CD8-positive, alpha-beta memory T cell (primary cell): ENCODE results near the gene GLOD4. TPM values are rescaled to one million over a fixed set of nuclear protein-coding genes. Genes with fewer than 3 reads are reported as not detected.
"Not testable (repeated sequence)": the region's sequence is repeated elsewhere in the genome, so short reads cannot be mapped to it uniquely, and the experiment has no call there.

Source experiments
- CTCF ChIA-PET: fragments of 350-600 bp; sonication (Branson Sonifier 250); formaldehyde crosslinking; loops from one replicate; lab custom pipeline; 2021; ENCODE audit warnings: antibody characterized with exemption; lab: Charles Lee
- POLR2A ChIA-PET: fragments of 350-600 bp; sonication (Branson Sonifier 250); formaldehyde crosslinking; loops from one replicate; lab custom pipeline; 2021; ENCODE audit warnings: antibody characterized with exemption; lab: Charles Lee
- DNase-seq, 5 donors: peaks; one replicate each; pipeline versions ENCODE4 v3.0.0 to v3.0.0-alpha.2; 2020 to 2022; ENCODE audit warnings: mixed read lengths in 1 of 5
- H3K27ac ChIP-seq: one replicate; pipeline ENCODE4 v1.7.0; 2013; ENCODE audit warnings: low read depth, mild to moderate bottlenecking, low read length, moderate library complexity
- H3K27me3 ChIP-seq: 2 replicates; pipeline ENCODE4 v1.7.0; 2013; ENCODE audit warnings: low read length, mild to moderate bottlenecking; ENCODE audit not compliant: insufficient read depth, poor library complexity, severe bottlenecking
- H3K36me3 ChIP-seq: 2 replicates; pipeline ENCODE4 v1.7.0; 2013; ENCODE audit warnings: mild to moderate bottlenecking, low read length, moderate library complexity; ENCODE audit not compliant: insufficient read depth
- H3K4me1 ChIP-seq: 2 replicates; pipeline ENCODE4 v1.7.0; 2013; ENCODE audit warnings: mild to moderate bottlenecking, low read length, moderate library complexity; ENCODE audit not compliant: insufficient read depth
- H3K4me3 ChIP-seq: 2 replicates; pipeline ENCODE4 v1.7.0; 2013; ENCODE audit warnings: mild to moderate bottlenecking, low read length
- H3K9me3 ChIP-seq: 2 replicates; pipeline ENCODE4 v1.7.0; 2013; ENCODE audit warnings: mild to moderate bottlenecking, low read length
- H3K27ac Mint-ChIP-seq, 8 donors: one replicate each; pipeline ENCODE4 v1.8.0; 2020 to 2021; ENCODE audit warnings: mixed read lengths in 8 of 8, mild to moderate bottlenecking in 6 of 8, inconsistent platforms in 3 of 8, moderate library complexity in 3 of 8
- H3K27me3 Mint-ChIP-seq, 2 donors: one replicate each; pipeline ENCODE4 v1.8.0; 2020 to 2021; ENCODE audit warnings: mixed read lengths in 2 of 2, mild to moderate bottlenecking in 1 of 2, moderate library complexity in 1 of 2
- H3K36me3 Mint-ChIP-seq, 3 donors: one replicate each; pipeline ENCODE4 v1.8.0; 2020 to 2021; ENCODE audit warnings: mixed read lengths in 3 of 3, inconsistent platforms in 1 of 3, mild to moderate bottlenecking in 1 of 3
- H3K4me1 Mint-ChIP-seq, 3 donors: one replicate each; pipeline ENCODE4 v1.8.0; 2020 to 2021; ENCODE audit warnings: mixed read lengths in 3 of 3, inconsistent platforms in 1 of 3, mild to moderate bottlenecking in 1 of 3
- H3K4me3 Mint-ChIP-seq, 7 donors: one replicate each; pipeline ENCODE4 v1.8.0; 2020 to 2021; ENCODE audit warnings: mixed read lengths in 7 of 7, mild to moderate bottlenecking in 6 of 7, moderate library complexity in 4 of 7, inconsistent platforms in 2 of 7
- H3K9me3 Mint-ChIP-seq, 5 donors: one replicate each; pipeline ENCODE4 v1.8.0; 2020 to 2022; ENCODE audit warnings: mixed read lengths in 5 of 5, mild to moderate bottlenecking in 3 of 5, moderate library complexity in 2 of 5, inconsistent platforms in 1 of 5
- polyA plus RNA-seq: library from polyadenylated mRNA; unstranded; fragments of 300-500 nt; fragmentation: Illumina TruSeq; gene quantifications from one replicate; pipeline ENCODE4 v1.2.3, GENCODE V29; 2021
- total RNA-seq, 2 experiments: library from RNA; stranded (reverse); gene quantifications; one replicate each; pipeline ENCODE4 v1.2.3, GENCODE V29; 2021

The GLOD4 gene
- total and polyA plus RNA-seq, 3 experiments from 2014 or later: 76.4 to 97.7 (median 90.6) TPM

- CTCF ChIA-PET: interaction anchor here (0.9 kb wide), 1 partner anchor 26 kb away, joined by 4 read pairs; the partner anchor contains the start of genes GLOD4 and MRM3
Measured at GRCh38 chr17:756010-756567, 26.0 kb downstream of the GLOD4 start.

GRCh38 chr17:755319-755961, 26.6 kb downstream of the GLOD4 start:
- Mint-ChIP-seq H3K4me1 (peaks cover 17 to 26% (median 19%) of the 10 kb centered on the region in 3 donors), H3K4me3 (peak overlapping the region in 1 of 7 donors; percentile 49), H3K27ac (peak overlapping the region in 1 of 8 donors; percentile 66), H3K36me3 (peaks cover 0 to 36% (median 5%) of the 10 kb centered on the region in 3 donors)
- Histone ChIP-seq H3K4me1 (peaks cover 17% of the 10 kb centered on the region), H3K36me3 (peaks cover 10% of the 10 kb centered on the region)
- H3K9me3 Mint-ChIP-seq, H3K27me3 Mint-ChIP-seq, H3K27me3 ChIP-seq, H3K27ac ChIP-seq, H3K9me3 ChIP-seq, H3K4me3 ChIP-seq, POLR2A ChIA-PET, CTCF ChIA-PET, DNase-seq: not testable (repeated sequence)

More at GRCh38 chr17:756010-756567, 26.0 kb downstream of the GLOD4 start:
- peaks cover 0 to 42% (median 5%) of the 10 kb centered on the region in 3 donors for H3K36me3 Mint-ChIP-seq
- H3K4me3 ChIP-seq, H3K27me3 Mint-ChIP-seq, POLR2A ChIA-PET, DNase-seq, H3K27me3 ChIP-seq, H3K9me3 ChIP-seq, H3K27ac ChIP-seq, H3K9me3 Mint-ChIP-seq: not testable (repeated sequence)
- peak overlapping the region in 1 of 8 donors; percentile 66 for H3K27ac Mint-ChIP-seq
- peaks cover 11 to 19% (median 13%) of the 10 kb centered on the region in 3 donors for H3K4me1 Mint-ChIP-seq
- peaks cover 15% of the 10 kb centered on the region for H3K36me3 ChIP-seq
- H3K4me3 Mint-ChIP-seq: peak overlapping the region in 1 of 7 donors; percentile 49
- peaks cover 11% of the 10 kb centered on the region for H3K4me1 ChIP-seq

- no peaks in the 10 kb centered on the region for H3K27me3 ChIP-seq
- no peaks in the 10 kb centered on the region for H3K9me3 ChIP-seq
- Mint-ChIP-seq H3K4me3 (peak overlapping the region; percentile 65 to 78 (median 67)), H3K27me3 (no peaks in the 10 kb centered on the region), H3K4me1 (peaks cover 28 to 41% (median 35%) of the 10 kb centered on the region in 3 donors), H3K9me3 (no peaks in the 10 kb centered on the region), H3K36me3 (peaks cover 0 to 23% (median 1%) of the 10 kb centered on the region in 3 donors), H3K27ac (peak overlapping the region in 6 of 8 donors; percentile 1 to 81 (median 75))
- ChIA-PET CTCF (interaction anchor here (1.0 to 2.0 kb wide), 3 partner anchors 17 to 35 kb away, joined by 3 to 10 read pairs (median 4); partner anchors contain the start of genes GLOD4 and MRM3), POLR2A (interaction anchor here (2.0 kb wide), 1 partner anchor 28 kb away, joined by 17 read pairs; the partner anchor contains the start of genes GLOD4 and MRM3)
- no peak overlapping the region for H3K4me3 ChIP-seq
- H3K4me1 ChIP-seq: peaks cover 23% of the 10 kb centered on the region
- DNase-seq: no peak
- H3K36me3 ChIP-seq: peaks cover under 1% of the 10 kb centered on the region
- no peak overlapping the region for H3K27ac ChIP-seq
Measured at GRCh38 chr17:753418-753817, 28.7 kb downstream of the GLOD4 start.

GRCh38 chr17:752620-753219, 29.4 kb downstream of the GLOD4 start:
- H3K4me1 Mint-ChIP-seq: peaks cover 35 to 48% (median 40%) of the 10 kb centered on the region in 3 donors
- Histone ChIP-seq H3K4me3 (peak overlapping the region; percentile 86), H3K36me3 (peaks cover 6% of the 10 kb centered on the region), H3K27me3 (no peaks in the 10 kb centered on the region), H3K4me1 (peaks cover 23% of the 10 kb centered on the region), H3K27ac (peak overlapping the region; percentile 72), H3K9me3 (no peaks in the 10 kb centered on the region)
- H3K27me3 Mint-ChIP-seq: no peaks in the 10 kb centered on the region
- ChIA-PET CTCF (interaction anchor here (0.6 to 2.0 kb wide), 11 partner anchors 9 to 341 kb away, joined by 3 to 10 read pairs (median 4); partner anchors contain the start of genes GLOD4, MRM3 and TIMM22), POLR2A (interaction anchor here (0.8 to 2.0 kb wide), 3 partner anchors 29 to 39 kb away, joined by 3 to 17 read pairs (median 3); partner anchors contain the start of genes GLOD4 and MRM3)
- H3K4me3 Mint-ChIP-seq: peak overlapping the region; percentile 90 to 95 (median 93)
- no peaks in the 10 kb centered on the region for H3K9me3 Mint-ChIP-seq
- peaks cover 0 to 26% (median 1%) of the 10 kb centered on the region in 3 donors for H3K36me3 Mint-ChIP-seq
- peak in 1 of 5 donors; percentile 51 for DNase-seq
- H3K27ac Mint-ChIP-seq: peak overlapping the region; percentile 54 to 98 (median 91)

GRCh38 chr17:752002-752619, 30.0 kb downstream of the GLOD4 start, which contains the start of gene GEMIN4:
Gene GEMIN4 (minus strand): TSS chr17:752264. CDS start chr17:752142, 122 bp downstream.
- H3K4me3 Mint-ChIP-seq: peak within 1 kb of the TSS; percentile 90 to 95 (median 94)
- peak; percentile 94 to 98 (median 97) for DNase-seq
- H3K9me3 Mint-ChIP-seq: no peaks in the 10 kb centered on the region
- Histone ChIP-seq H3K4me1 (peaks cover 23% of the 10 kb centered on the region), H3K27ac (peak within 1 kb of the TSS; percentile 72), H3K36me3 (peaks cover 6% of the 10 kb centered on the region), H3K9me3 (no peaks in the 10 kb centered on the region), H3K4me3 (peak within 1 kb of the TSS; percentile 86), H3K27me3 (no peaks in the 10 kb centered on the region)
- peaks cover 35 to 48% (median 40%) of the 10 kb centered on the region in 3 donors for H3K4me1 Mint-ChIP-seq
- ChIA-PET CTCF (interaction anchor here (0.6 to 2.0 kb wide), 11 partner anchors 10 to 340 kb away, joined by 3 to 10 read pairs (median 4); partner anchors contain the start of genes GLOD4, MRM3 and TIMM22), POLR2A (interaction anchor here (0.8 to 2.0 kb wide), 3 partner anchors 30 to 38 kb away, joined by 3 to 17 read pairs (median 3); partner anchors contain the start of genes GLOD4 and MRM3)
- H3K36me3 Mint-ChIP-seq: peaks cover 0 to 30% (median 1%) of the 10 kb centered on the region in 3 donors
- H3K27me3 Mint-ChIP-seq: no peaks in the 10 kb centered on the region
- peak within 1 kb of the TSS; percentile 74 to 98 (median 93) for H3K27ac Mint-ChIP-seq

- Mint-ChIP-seq H3K4me3 (peak overlapping the region; percentile 90 to 95 (median 94)), H3K9me3 (no peaks in the 10 kb centered on the region), H3K27me3 (no peaks in the 10 kb centered on the region), H3K36me3 (peaks cover 0 to 30% (median 1%) of the 10 kb centered on the region in 3 donors), H3K27ac (peak overlapping the region; percentile 74 to 98 (median 93)), H3K4me1 (peaks cover 35 to 48% (median 40%) of the 10 kb centered on the region in 3 donors)
- DNase-seq: peak in 3 of 5 donors; percentile 33 to 67 (median 40)
- Histone ChIP-seq H3K9me3 (no peaks in the 10 kb centered on the region), H3K36me3 (peaks cover 6% of the 10 kb centered on the region), H3K4me1 (peaks cover 23% of the 10 kb centered on the region), H3K27ac (peak overlapping the region; percentile 72), H3K27me3 (no peaks in the 10 kb centered on the region), H3K4me3 (peak overlapping the region; percentile 86)
- POLR2A ChIA-PET: interaction anchor here (0.8 to 1.2 kb wide), 2 partner anchors 18 to 37 kb away, joined by 3 to 4 read pairs; partner anchors contain the start of gene VPS53
- CTCF ChIA-PET: interaction anchor here (0.9 to 2.2 kb wide), 3 partner anchors 31 to 339 kb away, joined by 3 to 6 read pairs (median 4); partner anchors contain the start of genes GLOD4 and MRM3
Measured at GRCh38 chr17:751269-752001, 30.6 kb downstream of the GLOD4 start.
